Measurements from ENCODE around the gene CRLF3.
"Not testable (repeated sequence)": the region's sequence is repeated elsewhere in the genome, so short reads cannot be mapped to it uniquely, and the experiment has no call there.

DNA sequence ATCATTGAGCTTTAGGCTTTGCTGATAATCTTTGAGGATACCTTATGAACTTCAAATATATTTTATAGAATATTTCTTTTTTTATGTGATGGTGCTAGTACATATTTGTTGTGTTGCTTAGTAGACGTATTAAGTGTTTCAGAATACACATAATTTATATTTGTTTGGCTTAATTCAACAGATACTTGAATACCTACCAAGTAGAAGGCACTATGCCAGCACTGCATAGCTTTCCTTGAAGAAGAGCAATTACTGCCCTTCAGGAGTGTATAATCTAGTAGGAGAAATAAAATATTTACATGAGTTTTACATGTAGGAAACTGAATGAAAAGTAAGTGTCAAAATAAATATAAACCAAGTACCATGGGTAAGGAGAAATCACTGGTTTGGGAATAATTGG is 81.8 kb downstream of the CRLF3 start:
- TF ChIP-seq EZH2 (IDR thresholded peaks at IDR 0.05; ENCODE audit: borderline replicate concordance, insufficient read depth, low read depth, low read length, poor library complexity, severe bottlenecking): not testable (repeated sequence)
- TF ChIP-seq, protein P1, sequence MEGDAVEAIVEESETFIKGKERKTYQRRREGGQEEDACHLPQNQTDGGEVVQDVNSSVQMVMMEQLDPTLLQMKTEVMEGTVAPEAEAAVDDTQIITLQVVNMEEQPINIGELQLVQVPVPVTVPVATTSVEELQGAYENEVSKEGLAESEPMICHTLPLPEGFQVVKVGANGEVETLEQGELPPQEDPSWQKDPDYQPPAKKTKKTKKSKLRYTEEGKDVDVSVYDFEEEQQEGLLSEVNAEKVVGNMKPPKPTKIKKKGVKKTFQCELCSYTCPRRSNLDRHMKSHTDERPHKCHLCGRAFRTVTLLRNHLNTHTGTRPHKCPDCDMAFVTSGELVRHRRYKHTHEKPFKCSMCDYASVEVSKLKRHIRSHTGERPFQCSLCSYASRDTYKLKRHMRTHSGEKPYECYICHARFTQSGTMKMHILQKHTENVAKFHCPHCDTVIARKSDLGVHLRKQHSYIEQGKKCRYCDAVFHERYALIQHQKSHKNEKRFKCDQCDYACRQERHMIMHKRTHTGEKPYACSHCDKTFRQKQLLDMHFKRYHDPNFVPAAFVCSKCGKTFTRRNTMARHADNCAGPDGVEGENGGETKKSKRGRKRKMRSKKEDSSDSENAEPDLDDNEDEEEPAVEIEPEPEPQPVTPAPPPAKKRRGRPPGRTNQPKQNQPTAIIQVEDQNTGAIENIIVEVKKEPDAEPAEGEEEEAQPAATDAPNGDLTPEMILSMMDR (IDR thresholded peaks at IDR 0.05): not testable (repeated sequence)

All from B cell (primary cell).